HCT116 (cell line): ENCODE data around the gene PLEKHG5. TPM values are rescaled to one million over a fixed set of nuclear protein-coding genes. Genes with fewer than 3 reads are reported as not detected.

ENCODE experiments used
- ATAC-seq: fragments of 200-7000 bp; cut with Tn5 transposase; 2 replicates; pipeline ENCODE4 v1.9.1; 2020; ENCODE audit warnings: mild to moderate bottlenecking, moderate library complexity
- BruUV-seq: library from RNA; stranded (reverse); fragments of 400-500 nt; replicated peaks from 2 replicates; lab custom pipeline; 2021; lab: Mats Ljungman, UMichigan
- CTCF ChIA-PET: fragments of 300-600 bp; sonication (Branson Sonifier 250); formaldehyde crosslinking; loops from one replicate; lab custom pipeline; 2021; ENCODE audit warnings: antibody characterized with exemption; lab: Charles Lee
- POLR2A ChIA-PET: fragments of 300-600, 350-600 bp; sonication (Branson Sonifier 250); formaldehyde crosslinking; loops from one replicate; lab custom pipeline; 2021; ENCODE audit warnings: antibody characterized with exemption; lab: Charles Lee
- RAD21 ChIA-PET, 2 experiments: fragments of 300-600 bp; sonication (Branson Sonifier 250); formaldehyde crosslinking; loops; one replicate each; lab custom pipeline; 2023; ENCODE audit warnings: low total read pairs in 2 of 2; ENCODE audit not compliant: uncharacterized antibody in 2 of 2, unreplicated experiment in 2 of 2, low non-redundant PET in 1 of 2; lab: Charles Lee
- DNase-seq: peaks from one replicate; pipeline ENCODE4 v3.0.0-alpha.2; 2010; ENCODE audit warnings: low read depth, low spot score
- H2AFZ ChIP-seq: fragments of 200-600 bp; shearing (Covaris generic), sonication (generic); 2 replicates; pipeline ENCODE4 v1.6.1; 2017; ENCODE audit warnings: low read depth, mixed run types, mixed read lengths, antibody characterized with exemption, low read length; ENCODE audit not compliant: poor library complexity, severe bottlenecking
- H3K27ac ChIP-seq: 2 replicates; pipeline ENCODE4 v1.5.1; 2012; ENCODE audit warnings: low read depth, low read length
- H3K27me3 ChIP-seq: fragments of 200-600 bp; sonication (generic); 2 replicates; pipeline ENCODE4 v1.6.1; 2016; ENCODE audit warnings: mixed run types, low read length, mixed read lengths; ENCODE audit not compliant: insufficient read depth
- H3K36me3 ChIP-seq, 2 experiments: fragments of 200-500 bp in 1 of 2; fragments of 200-600 bp in 1 of 2; sonication (Bioruptor generic) in 1 of 2; sonication (generic) in 1 of 2; 2 replicates each; pipeline versions ENCODE4 v1.5.1 to v1.6.1; 2014 to 2016; ENCODE audit warnings: low read length in 2 of 2, inconsistent platforms in 1 of 2, mixed read lengths in 1 of 2, mixed run types in 1 of 2; ENCODE audit not compliant: insufficient read depth in 2 of 2, control insufficient read depth in 1 of 2
- H3K4me1 ChIP-seq, 2 experiments: fragments of 200-600 bp in 1 of 2; sonication (generic) in 1 of 2; 2 replicates each; pipeline versions ENCODE4 v1.5.1 to v1.6.1; 2012 to 2017; ENCODE audit warnings: low read length in 2 of 2, inconsistent platforms in 1 of 2, mild to moderate bottlenecking in 1 of 2, mixed read lengths in 1 of 2, mixed run types in 1 of 2, moderate library complexity in 1 of 2; ENCODE audit not compliant: insufficient read depth in 2 of 2, control insufficient read depth in 1 of 2
- H3K4me2 ChIP-seq: fragments of 200-600 bp; sonication (generic); 2 replicates; pipeline ENCODE4 v1.6.1; 2017; ENCODE audit warnings: mixed run types, low read length, mixed read lengths
- H3K4me3 ChIP-seq, 2 experiments: fragments of 200-600 bp in 1 of 2; sonication (generic) in 1 of 2; replicated peaks in 1 of 2; 2 replicates each; pipeline ENCODE4 v1.5.1; 2011 to 2016; ENCODE audit warnings: low read length in 2 of 2, control low read depth in 1 of 2, low read depth in 1 of 2, mild to moderate bottlenecking in 1 of 2, mixed read lengths in 1 of 2, mixed run types in 1 of 2
- H3K79me2 ChIP-seq: fragments of 200-600 bp; sonication (generic); 2 replicates; pipeline ENCODE4 v1.6.1; 2017; ENCODE audit warnings: mild to moderate bottlenecking, mixed run types, low read length, moderate library complexity, mixed read lengths; ENCODE audit not compliant: insufficient read depth
- H3K9ac ChIP-seq: fragments of 200-600 bp; sonication (generic); 2 replicates; pipeline ENCODE4 v1.6.1; 2016; ENCODE audit warnings: low read length, mixed read lengths
- H3K9me2 ChIP-seq: fragments of 200-600 bp; sonication (generic), shearing (Covaris generic); 2 replicates; pipeline ENCODE4 v1.6.1; 2017; ENCODE audit warnings: mixed run types, mild to moderate bottlenecking, moderate library complexity; ENCODE audit not compliant: insufficient read depth
- H3K9me3 ChIP-seq, 2 experiments: fragments of 200-500 bp in 1 of 2; fragments of 200-600 bp in 1 of 2; sonication (Bioruptor generic) in 1 of 2; sonication (generic) in 1 of 2; 2 replicates each; pipeline ENCODE4 v1.6.1; 2014 to 2017; ENCODE audit warnings: low read length in 2 of 2, mixed read lengths in 2 of 2, inconsistent platforms in 1 of 2, low read depth in 1 of 2, mild to moderate bottlenecking in 1 of 2, mixed run types in 1 of 2, moderate library complexity in 1 of 2; ENCODE audit not compliant: control insufficient read depth in 1 of 2, insufficient read depth in 1 of 2
- H4K20me1 ChIP-seq: fragments of 200-600 bp; sonication (generic), shearing (Covaris generic); 2 replicates; pipeline ENCODE4 v1.6.1; 2017; ENCODE audit warnings: mixed run types, mild to moderate bottlenecking, moderate library complexity; ENCODE audit not compliant: insufficient read depth
- ATF3 ChIP-seq: IDR thresholded peaks from 2 replicates; pipeline ENCODE4 v1.6.1; 2012
- CEBPB ChIP-seq: IDR thresholded peaks from 2 replicates; pipeline ENCODE4 v1.6.1; 2012; ENCODE audit warnings: low read depth
- EZH2phosphoT487 ChIP-seq: fragments of 200-600 bp; IDR thresholded peaks from 2 replicates; pipeline ENCODE4 v1.6.1; 2018; ENCODE audit warnings: antibody characterized with exemption, borderline replicate concordance
- FOSL1 ChIP-seq: IDR thresholded peaks from 2 replicates; pipeline ENCODE4 v1.6.1; 2012; ENCODE audit warnings: low read depth
- JUND ChIP-seq: IDR thresholded peaks from 2 replicates; pipeline ENCODE4 v1.6.1; 2012
- POLR2A ChIP-seq: IDR thresholded peaks from 2 replicates; pipeline ENCODE4 v1.7.0; 2011; ENCODE audit warnings: borderline replicate concordance; ENCODE audit not compliant: insufficient read depth, insufficient read length; ENCODE audit errors: extremely low read depth
- POLR2AphosphoS5 ChIP-seq: IDR thresholded peaks from 2 replicates; pipeline ENCODE4 v1.6.1; 2011; ENCODE audit warnings: mild to moderate bottlenecking, low read depth, low read length, moderate library complexity
- SRF ChIP-seq: IDR thresholded peaks from 2 replicates; pipeline ENCODE4 v1.6.1; 2012; ENCODE audit warnings: low read depth
- ZBTB33 ChIP-seq: IDR thresholded peaks from 2 replicates; pipeline ENCODE4 v1.6.1; 2011; ENCODE audit warnings: mild to moderate bottlenecking, low read length, moderate library complexity; ENCODE audit not compliant: insufficient replicate concordance; ENCODE audit errors: extremely low read depth
- ZFX ChIP-seq: fragments of 450-650 bp; IDR thresholded peaks from 2 replicates; pipeline ENCODE4 v1.6.1; 2017
- intact Hi-C: fragments of 100-400 bp; cut with micrococcal nuclease; formaldehyde crosslinking; loops from 2 replicates; pipeline ENCODE4 v1.10.0; 2022
- total RNA-seq: library from RNA; stranded (reverse); gene quantifications from one replicate; pipeline ENCODE4 v1.2.1, GENCODE V29; 2021; ENCODE audit not compliant: unreplicated experiment
- TF ChIP-seq, protein P1 (sequence below), 3 experiments: fragments of 200-600 bp in 1 of 3; sonication (generic) in 1 of 3; IDR thresholded peaks in 2 of 3; conservative IDR thresholded peaks in 1 of 3; 2 replicates each; pipeline ENCODE4 v1.5.1; 2012 to 2017; ENCODE audit warnings: low read depth in 2 of 3, low read length in 2 of 3, antibody characterized with exemption in 1 of 3, borderline replicate concordance in 1 of 3, control low read depth in 1 of 3, mild to moderate bottlenecking in 1 of 3, mixed read lengths in 1 of 3, mixed run types in 1 of 3, moderate library complexity in 1 of 3; ENCODE audit not compliant: insufficient read depth in 1 of 3

Gene PLEKHG5
- total RNA-seq, 1 experiment from 2014 or later, result 33.0 TPM

DNA sequence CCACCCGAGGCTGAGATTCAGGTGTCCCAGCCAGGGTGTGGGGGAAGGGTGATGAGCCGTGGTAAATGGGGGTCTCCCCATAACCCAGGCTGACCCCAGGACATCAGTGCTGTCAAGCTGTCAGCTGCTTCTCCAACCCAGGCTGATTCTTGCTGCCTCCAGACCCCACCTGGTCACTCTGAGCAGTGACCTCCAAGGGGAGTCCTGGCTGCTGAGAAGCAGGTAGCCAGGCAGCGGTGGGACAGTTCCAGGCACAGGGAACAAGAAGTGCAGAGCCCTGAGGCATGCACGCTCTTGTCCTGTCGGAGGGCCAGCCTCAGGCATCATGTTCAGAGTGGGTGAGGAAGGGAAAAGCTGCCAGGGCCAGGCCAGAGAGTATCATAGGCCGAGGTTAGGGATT is 65.8 kb downstream of the PLEKHG5 start (continued):
- TF ChIP-seq JUND, result no peak

DNA sequence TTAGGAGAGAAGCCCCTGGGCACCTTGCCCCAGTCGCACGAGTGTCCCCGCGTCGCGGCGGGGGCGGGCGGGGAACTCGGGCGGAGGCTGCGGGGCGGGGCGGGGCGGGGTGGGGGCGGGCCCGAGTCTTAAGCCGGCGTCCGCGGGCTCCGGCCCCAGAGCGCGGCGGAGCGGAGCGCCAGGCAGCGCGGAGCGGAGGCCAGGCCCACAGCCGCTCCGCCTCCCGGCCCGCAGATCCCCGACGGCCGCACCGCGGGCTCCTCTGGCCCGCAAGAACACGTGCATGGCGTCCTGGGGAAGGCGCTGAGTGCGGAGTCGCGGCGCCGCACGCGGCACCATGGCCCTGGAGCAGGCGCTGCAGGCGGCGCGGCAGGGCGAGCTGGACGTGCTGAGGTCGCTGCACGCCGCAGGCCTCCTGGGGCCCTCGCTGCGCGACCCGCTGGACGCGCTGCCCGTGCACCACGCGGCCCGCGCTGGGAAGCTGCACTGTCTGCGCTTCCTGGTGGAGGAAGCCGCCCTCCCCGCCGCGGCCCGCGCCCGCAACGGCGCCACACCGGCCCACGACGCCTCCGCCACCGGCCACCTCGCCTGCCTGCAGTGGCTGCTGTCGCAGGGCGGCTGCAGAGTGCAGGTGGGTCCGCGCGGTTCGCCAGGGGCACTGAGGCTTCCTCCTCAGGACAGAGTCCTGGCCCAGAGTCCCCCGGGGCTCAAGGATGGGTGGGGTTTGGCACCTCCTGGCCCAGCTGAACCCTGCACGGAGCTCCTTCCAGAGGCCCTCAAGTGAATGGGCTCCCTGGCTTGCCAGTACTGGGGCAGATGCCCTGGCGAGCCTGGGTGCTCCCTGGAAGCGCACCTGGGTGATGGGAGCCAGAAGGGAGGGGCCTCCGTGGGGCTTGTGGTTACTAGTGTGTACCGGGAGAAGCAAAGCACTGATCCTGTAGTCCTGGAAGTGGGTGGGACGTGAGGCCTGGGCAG is 66.6 kb downstream of the PLEKHG5 start, which contains the start of gene ESPN:
TSS of gene ESPN (plus strand) at position 158 of the 975 bp plus-strand sequence. CDS start at position 338, 180 bp downstream.
- Histone ChIP-seq H3K9ac (peak within 1 kb of the TSS; percentile 73), H3K27ac (peak within 1 kb of the TSS; percentile 81), H3K4me3 (peak within 1 kb of the TSS; percentile 62 to 76), H2AFZ (peak within 1 kb of the TSS; percentile 3), H3K9me3 (no peaks in the 10 kb centered on the region), H3K4me1 (peaks cover 61 to 83% of the 10 kb centered on the region in 2 experiments), H4K20me1 (no peaks in the 10 kb centered on the region), H3K36me3 (no peaks in the 10 kb centered on the region), H3K9me2 (no peaks in the 10 kb centered on the region), H3K79me2 (peaks cover 11% of the 10 kb centered on the region; the same call in 1 of the 2 replicates), H3K4me2 (peak within 1 kb of the TSS; percentile 83), H3K27me3 (no peaks in the 10 kb centered on the region)
- intact Hi-C loops, result no loop called here
- no TSS peak for BruUV-seq
- CTCF ChIA-PET, result interaction anchor here (1.4 kb wide), 2 partner anchors 13 to 15 kb away, joined by 5 to 8 read pairs; no protein-coding TSS in a partner anchor
- ATAC-seq, result peak; percentile 33
- POLR2A ChIA-PET, result no interaction called here
- RAD21 ChIA-PET, result no interaction called here
- TF ChIP-seq EZH2phosphoT487 (no peak), POLR2AphosphoS5 (peak; percentile 97), ATF3 (no peak), SRF (no peak), FOSL1 (no peak), CEBPB (no peak), ZFX (peak; percentile 93; the same call in 1 of the 2 replicates), ZBTB33 (no peak), POLR2A (peak; percentile 96)
- TF ChIP-seq, protein P1, sequence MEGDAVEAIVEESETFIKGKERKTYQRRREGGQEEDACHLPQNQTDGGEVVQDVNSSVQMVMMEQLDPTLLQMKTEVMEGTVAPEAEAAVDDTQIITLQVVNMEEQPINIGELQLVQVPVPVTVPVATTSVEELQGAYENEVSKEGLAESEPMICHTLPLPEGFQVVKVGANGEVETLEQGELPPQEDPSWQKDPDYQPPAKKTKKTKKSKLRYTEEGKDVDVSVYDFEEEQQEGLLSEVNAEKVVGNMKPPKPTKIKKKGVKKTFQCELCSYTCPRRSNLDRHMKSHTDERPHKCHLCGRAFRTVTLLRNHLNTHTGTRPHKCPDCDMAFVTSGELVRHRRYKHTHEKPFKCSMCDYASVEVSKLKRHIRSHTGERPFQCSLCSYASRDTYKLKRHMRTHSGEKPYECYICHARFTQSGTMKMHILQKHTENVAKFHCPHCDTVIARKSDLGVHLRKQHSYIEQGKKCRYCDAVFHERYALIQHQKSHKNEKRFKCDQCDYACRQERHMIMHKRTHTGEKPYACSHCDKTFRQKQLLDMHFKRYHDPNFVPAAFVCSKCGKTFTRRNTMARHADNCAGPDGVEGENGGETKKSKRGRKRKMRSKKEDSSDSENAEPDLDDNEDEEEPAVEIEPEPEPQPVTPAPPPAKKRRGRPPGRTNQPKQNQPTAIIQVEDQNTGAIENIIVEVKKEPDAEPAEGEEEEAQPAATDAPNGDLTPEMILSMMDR (IDR thresholded peaks at IDR 0.05 in 2 of 3, conservative IDR thresholded peaks at IDR 0.05 in 1 of 3; ENCODE audit: borderline replicate concordance in 1 of 3, insufficient read depth in 1 of 3, low read depth in 2 of 3, low read length in 2 of 3), result no peak
- no peak for DNase-seq
